Measurements from ENCODE around the gene CITED4. TPM values are rescaled to one million over a fixed set of nuclear protein-coding genes. Genes with fewer than 3 reads are reported as not detected.

Gene CITED4
- polyA plus RNA-seq, 1 donor from 2014 or later = 2.6 TPM

DNA sequence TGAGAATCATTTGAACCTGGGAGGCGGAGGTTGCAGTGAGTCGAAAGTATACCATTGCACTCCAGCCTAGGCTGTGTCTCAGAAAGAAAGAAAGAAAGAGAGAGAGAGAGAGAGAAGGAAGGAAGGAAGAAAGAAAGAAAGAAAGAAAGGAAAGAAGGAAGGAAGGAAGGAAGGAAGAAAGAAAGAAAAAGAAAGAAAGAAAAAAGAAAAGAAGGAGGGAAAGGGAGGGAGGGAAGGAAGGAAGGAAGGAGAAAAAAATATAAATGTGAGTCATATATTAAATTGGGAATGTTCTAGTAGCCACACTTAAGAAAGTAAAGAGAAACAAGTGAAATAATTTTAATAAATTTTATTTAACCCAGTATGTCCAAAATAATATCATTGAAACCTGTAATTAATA is 16.7 kb upstream of the CITED4 start:
- no peaks in the 10 kb centered on the region for H3K36me3 ChIP-seq (ENCODE audit: insufficient read depth, low read length)
- TF ChIP-seq POLR2AphosphoS5 (IDR thresholded peaks at IDR 0.05) = no peak
- TF ChIP-seq TAF1 (IDR thresholded peaks at IDR 0.05; ENCODE audit: low read depth) = no peak
- no peak for TF ChIP-seq EP300 (conservative IDR thresholded peaks at IDR 0.05; ENCODE audit: poor library complexity, severe bottlenecking)
- TF ChIP-seq, protein P1, sequence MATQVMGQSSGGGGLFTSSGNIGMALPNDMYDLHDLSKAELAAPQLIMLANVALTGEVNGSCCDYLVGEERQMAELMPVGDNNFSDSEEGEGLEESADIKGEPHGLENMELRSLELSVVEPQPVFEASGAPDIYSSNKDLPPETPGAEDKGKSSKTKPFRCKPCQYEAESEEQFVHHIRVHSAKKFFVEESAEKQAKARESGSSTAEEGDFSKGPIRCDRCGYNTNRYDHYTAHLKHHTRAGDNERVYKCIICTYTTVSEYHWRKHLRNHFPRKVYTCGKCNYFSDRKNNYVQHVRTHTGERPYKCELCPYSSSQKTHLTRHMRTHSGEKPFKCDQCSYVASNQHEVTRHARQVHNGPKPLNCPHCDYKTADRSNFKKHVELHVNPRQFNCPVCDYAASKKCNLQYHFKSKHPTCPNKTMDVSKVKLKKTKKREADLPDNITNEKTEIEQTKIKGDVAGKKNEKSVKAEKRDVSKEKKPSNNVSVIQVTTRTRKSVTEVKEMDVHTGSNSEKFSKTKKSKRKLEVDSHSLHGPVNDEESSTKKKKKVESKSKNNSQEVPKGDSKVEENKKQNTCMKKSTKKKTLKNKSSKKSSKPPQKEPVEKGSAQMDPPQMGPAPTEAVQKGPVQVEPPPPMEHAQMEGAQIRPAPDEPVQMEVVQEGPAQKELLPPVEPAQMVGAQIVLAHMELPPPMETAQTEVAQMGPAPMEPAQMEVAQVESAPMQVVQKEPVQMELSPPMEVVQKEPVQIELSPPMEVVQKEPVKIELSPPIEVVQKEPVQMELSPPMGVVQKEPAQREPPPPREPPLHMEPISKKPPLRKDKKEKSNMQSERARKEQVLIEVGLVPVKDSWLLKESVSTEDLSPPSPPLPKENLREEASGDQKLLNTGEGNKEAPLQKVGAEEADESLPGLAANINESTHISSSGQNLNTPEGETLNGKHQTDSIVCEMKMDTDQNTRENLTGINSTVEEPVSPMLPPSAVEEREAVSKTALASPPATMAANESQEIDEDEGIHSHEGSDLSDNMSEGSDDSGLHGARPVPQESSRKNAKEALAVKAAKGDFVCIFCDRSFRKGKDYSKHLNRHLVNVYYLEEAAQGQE (IDR thresholded peaks at IDR 0.05; ENCODE audit: borderline replicate concordance) = no peak
- TF ChIP-seq SMC3 (conservative IDR thresholded peaks at IDR 0.05; ENCODE audit: poor library complexity) = no peak
- TF ChIP-seq, protein P2, sequence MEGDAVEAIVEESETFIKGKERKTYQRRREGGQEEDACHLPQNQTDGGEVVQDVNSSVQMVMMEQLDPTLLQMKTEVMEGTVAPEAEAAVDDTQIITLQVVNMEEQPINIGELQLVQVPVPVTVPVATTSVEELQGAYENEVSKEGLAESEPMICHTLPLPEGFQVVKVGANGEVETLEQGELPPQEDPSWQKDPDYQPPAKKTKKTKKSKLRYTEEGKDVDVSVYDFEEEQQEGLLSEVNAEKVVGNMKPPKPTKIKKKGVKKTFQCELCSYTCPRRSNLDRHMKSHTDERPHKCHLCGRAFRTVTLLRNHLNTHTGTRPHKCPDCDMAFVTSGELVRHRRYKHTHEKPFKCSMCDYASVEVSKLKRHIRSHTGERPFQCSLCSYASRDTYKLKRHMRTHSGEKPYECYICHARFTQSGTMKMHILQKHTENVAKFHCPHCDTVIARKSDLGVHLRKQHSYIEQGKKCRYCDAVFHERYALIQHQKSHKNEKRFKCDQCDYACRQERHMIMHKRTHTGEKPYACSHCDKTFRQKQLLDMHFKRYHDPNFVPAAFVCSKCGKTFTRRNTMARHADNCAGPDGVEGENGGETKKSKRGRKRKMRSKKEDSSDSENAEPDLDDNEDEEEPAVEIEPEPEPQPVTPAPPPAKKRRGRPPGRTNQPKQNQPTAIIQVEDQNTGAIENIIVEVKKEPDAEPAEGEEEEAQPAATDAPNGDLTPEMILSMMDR (IDR thresholded peaks at IDR 0.05; ENCODE audit: poor library complexity, severe bottlenecking) = no peak
- TF ChIP-seq RAD21 (conservative IDR thresholded peaks at IDR 0.05) = no peak
- no peak for TF ChIP-seq MXI1 (conservative IDR thresholded peaks at IDR 0.05; ENCODE audit: poor library complexity, severe bottlenecking)
- TF ChIP-seq EZH2 (IDR thresholded peaks at IDR 0.05; ENCODE audit: borderline replicate concordance, insufficient read depth, low read length, poor library complexity, severe bottlenecking) = no peak
- no peaks in the 10 kb centered on the region for H3F3A ChIP-seq (ENCODE audit: insufficient read depth, low read length, poor library complexity, severe bottlenecking)
- peaks cover 6% of the 10 kb centered on the region for H3K27me3 ChIP-seq (ENCODE audit: insufficient read depth, low read depth, low read length)
- no peaks in the 10 kb centered on the region for H3K9me2 ChIP-seq (ENCODE audit: insufficient read depth, low read length)
- H3K79me2 ChIP-seq (replicated peaks; ENCODE audit: insufficient read depth, low read length) = no peaks in the 10 kb centered on the region
- no peaks in the 10 kb centered on the region for H4K20me1 ChIP-seq (ENCODE audit: insufficient read depth)
- H3K4me3 ChIP-seq (ENCODE audit: low read length) = no peak overlapping the region
- H3K4me2 ChIP-seq (ENCODE audit: low read length) = no peak overlapping the region
- H3K9ac ChIP-seq (ENCODE audit: low read length) = no peak overlapping the region
- H3K9me3 ChIP-seq (ENCODE audit: low read length) = no peaks in the 10 kb centered on the region
- no peak overlapping the region for H3K27ac ChIP-seq (ENCODE audit: low read length)
- H2AFZ ChIP-seq (ENCODE audit: low read depth, low read length) = no peak overlapping the region

DNA sequence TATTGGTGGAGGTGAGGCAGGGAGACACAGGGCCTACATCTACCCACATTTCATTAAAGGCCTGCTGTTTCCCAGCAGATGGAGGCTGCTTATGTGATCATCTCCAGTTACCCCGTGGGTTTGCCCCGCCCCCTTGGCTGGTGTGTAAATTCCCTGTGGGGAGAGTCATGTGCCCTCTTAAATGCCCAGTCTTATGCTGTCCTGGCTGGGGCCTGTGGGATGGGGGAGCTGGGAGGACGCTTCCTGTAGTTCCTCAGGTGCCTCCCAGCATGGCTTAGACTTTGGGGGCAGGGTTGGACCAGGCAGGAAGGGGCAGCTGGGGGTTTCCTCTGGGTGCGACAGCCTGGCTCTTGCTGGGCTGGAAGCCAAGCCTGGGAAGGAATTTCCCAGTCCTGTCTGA is 15.5 kb upstream of the CITED4 start:
- no peak overlapping the region for H3K27ac ChIP-seq (ENCODE audit: low read length)
- no peaks in the 10 kb centered on the region for H3K9me2 ChIP-seq (ENCODE audit: insufficient read depth, low read length)
- H3K79me2 ChIP-seq (replicated peaks; ENCODE audit: insufficient read depth, low read length) = no peaks in the 10 kb centered on the region
- no peaks in the 10 kb centered on the region for H3F3A ChIP-seq (ENCODE audit: insufficient read depth, low read length, poor library complexity, severe bottlenecking)
- TF ChIP-seq POLR2AphosphoS5 (IDR thresholded peaks at IDR 0.05) (no peak), TAF1 (IDR thresholded peaks at IDR 0.05; ENCODE audit: low read depth) (no peak), SMC3 (conservative IDR thresholded peaks at IDR 0.05; ENCODE audit: poor library complexity) (no peak), EP300 (conservative IDR thresholded peaks at IDR 0.05; ENCODE audit: poor library complexity, severe bottlenecking) (no peak), RAD21 (conservative IDR thresholded peaks at IDR 0.05) (no peak), MXI1 (conservative IDR thresholded peaks at IDR 0.05; ENCODE audit: poor library complexity, severe bottlenecking) (no peak), EZH2 (IDR thresholded peaks at IDR 0.05; ENCODE audit: borderline replicate concordance, insufficient read depth, low read length, poor library complexity, severe bottlenecking) (no peak)
- TF ChIP-seq, protein P1 (IDR thresholded peaks at IDR 0.05; ENCODE audit: borderline replicate concordance) = no peak
- TF ChIP-seq, protein P2 (IDR thresholded peaks at IDR 0.05; ENCODE audit: poor library complexity, severe bottlenecking) = no peak
- no peak overlapping the region for H3K9ac ChIP-seq (ENCODE audit: low read length)
- no peaks in the 10 kb centered on the region for H4K20me1 ChIP-seq (ENCODE audit: insufficient read depth)
- H3K36me3 ChIP-seq (ENCODE audit: insufficient read depth, low read length) = no peaks in the 10 kb centered on the region
- H3K27me3 ChIP-seq (ENCODE audit: insufficient read depth, low read depth, low read length) = no peaks in the 10 kb centered on the region
- H3K4me2 ChIP-seq (ENCODE audit: low read length) = no peak overlapping the region
- no peaks in the 10 kb centered on the region for H3K9me3 ChIP-seq (ENCODE audit: low read length)
- H3K4me3 ChIP-seq (ENCODE audit: low read length) = no peak overlapping the region
- no peak overlapping the region for H2AFZ ChIP-seq (ENCODE audit: low read depth, low read length)
